ENCODE measurements around the gene SLAMF8. TPM values are rescaled to one million over a fixed set of nuclear protein-coding genes. Genes with fewer than 3 reads are reported as not detected.

Gene SLAMF8
- total RNA-seq, 1 donor from 2014 or later, result 34.6 TPM

DNA sequence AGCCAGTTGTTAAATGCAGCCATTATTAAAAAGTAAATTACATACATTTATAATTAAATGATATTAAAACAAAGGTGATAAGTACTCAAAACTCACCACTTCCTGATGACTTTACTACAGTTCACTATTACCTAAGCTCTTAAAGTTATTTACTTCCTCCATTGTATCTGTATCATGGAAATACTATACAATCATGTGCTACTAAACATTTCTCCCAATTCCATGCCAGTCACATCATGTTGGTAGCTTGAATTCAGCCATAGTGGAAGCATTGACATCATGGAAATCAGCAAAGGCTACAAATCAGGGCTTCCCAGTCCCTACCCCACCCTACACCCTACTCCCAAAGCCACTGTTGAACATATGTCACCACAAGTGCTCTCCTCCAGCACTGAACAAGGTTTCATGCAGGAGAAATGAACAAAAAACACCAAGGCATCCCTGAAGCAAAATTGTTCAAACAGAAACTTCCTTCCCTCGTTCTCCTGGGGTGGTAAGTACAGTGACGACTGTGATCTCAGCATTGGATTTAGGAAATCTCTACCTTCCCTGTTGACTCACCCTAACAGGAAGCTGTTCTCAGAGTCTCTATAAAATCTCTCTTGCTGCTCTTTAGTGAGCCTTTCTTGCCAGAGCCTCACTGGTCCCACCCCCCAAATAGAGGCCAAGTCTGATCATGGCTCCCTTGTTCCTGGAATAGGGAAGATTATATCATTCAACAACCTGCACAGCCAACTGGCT is 23.1 kb downstream of the SLAMF8 start:
- no peaks in the 10 kb centered on the region for H3K27me3 ChIP-seq
- TF ChIP-seq, protein P1, sequence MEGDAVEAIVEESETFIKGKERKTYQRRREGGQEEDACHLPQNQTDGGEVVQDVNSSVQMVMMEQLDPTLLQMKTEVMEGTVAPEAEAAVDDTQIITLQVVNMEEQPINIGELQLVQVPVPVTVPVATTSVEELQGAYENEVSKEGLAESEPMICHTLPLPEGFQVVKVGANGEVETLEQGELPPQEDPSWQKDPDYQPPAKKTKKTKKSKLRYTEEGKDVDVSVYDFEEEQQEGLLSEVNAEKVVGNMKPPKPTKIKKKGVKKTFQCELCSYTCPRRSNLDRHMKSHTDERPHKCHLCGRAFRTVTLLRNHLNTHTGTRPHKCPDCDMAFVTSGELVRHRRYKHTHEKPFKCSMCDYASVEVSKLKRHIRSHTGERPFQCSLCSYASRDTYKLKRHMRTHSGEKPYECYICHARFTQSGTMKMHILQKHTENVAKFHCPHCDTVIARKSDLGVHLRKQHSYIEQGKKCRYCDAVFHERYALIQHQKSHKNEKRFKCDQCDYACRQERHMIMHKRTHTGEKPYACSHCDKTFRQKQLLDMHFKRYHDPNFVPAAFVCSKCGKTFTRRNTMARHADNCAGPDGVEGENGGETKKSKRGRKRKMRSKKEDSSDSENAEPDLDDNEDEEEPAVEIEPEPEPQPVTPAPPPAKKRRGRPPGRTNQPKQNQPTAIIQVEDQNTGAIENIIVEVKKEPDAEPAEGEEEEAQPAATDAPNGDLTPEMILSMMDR (IDR thresholded peaks at IDR 0.05), result no peak
- ATAC-seq (no peak), DNase-seq (no peak)
- peaks cover 13% of the 10 kb centered on the region for H3K4me1 ChIP-seq
- no peak overlapping the region for H3K4me3 ChIP-seq
- intact Hi-C loops (cut with DNase I), result no loop called here
- H3K36me3 ChIP-seq, result no peaks in the 10 kb centered on the region
- no peak overlapping the region for H3K27ac ChIP-seq
- H3K9me3 ChIP-seq, result no peaks in the 10 kb centered on the region

DNA sequence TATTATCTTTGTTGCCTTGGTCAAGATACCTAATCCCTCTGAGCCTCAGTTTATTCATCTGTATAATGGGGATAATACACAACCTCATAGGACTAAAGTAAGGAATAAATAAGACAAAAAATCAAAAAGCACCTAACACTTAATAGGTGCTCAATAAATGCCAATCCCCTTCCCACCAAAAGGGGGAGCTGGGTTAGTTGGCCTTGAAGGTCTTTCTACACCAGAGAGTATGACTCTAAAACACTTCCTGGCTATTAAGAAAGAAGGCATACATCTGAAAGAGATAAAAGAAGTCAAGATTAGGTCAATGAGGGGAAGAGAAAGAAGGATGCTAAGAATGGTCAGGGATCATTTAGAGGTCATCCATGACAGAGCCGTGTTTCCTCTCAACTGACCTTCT is 24.7 kb downstream of the SLAMF8 start:
- intact Hi-C loops (cut with DNase I), result no loop called here
- ATAC-seq (no peak), DNase-seq (no peak)
- H3K9me3 ChIP-seq, result no peaks in the 10 kb centered on the region
- H3K27ac ChIP-seq, result no peak overlapping the region
- no peaks in the 10 kb centered on the region for H3K27me3 ChIP-seq
- peaks cover 13% of the 10 kb centered on the region for H3K4me1 ChIP-seq
- no peaks in the 10 kb centered on the region for H3K36me3 ChIP-seq
- no peak overlapping the region for H3K4me3 ChIP-seq
- TF ChIP-seq, protein P1 (IDR thresholded peaks at IDR 0.05), result no peak

DNA sequence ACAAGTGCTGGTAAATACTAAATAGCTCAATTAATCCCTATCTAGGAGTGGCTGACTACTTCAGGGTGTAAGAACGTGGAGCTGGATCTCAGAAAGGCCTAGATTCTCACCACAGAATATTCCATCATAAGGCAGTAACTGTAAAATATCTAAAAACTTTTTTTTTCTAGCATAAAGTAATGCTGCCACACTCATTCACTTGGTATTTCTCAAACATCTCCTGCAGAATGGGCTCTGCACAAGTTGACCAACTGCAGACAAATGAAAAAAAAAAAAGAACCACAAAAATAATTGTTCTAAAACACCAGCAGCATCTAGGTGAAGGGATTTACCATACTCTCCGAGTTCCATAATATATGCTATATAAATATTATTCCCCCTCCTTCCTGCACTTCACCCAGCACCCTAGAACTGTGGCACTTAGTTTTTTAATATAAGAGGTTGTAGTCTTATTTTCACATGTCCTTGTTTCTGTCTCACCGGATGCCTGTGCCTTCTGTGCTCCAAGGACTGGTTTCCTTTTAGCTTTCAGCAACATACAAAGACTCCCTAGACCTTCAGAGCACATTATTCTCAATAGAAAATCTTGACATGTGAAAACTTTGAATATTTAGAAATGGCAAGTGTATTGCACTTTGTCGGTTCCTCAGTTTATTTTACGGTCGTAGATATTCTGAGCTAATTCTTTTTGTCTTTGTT is 26.9 kb downstream of the SLAMF8 start:
- Histone ChIP-seq H3K27ac (peak overlapping the region; percentile 94), H3K9me3 (no peaks in the 10 kb centered on the region), H3K36me3 (no peaks in the 10 kb centered on the region), H3K27me3 (no peaks in the 10 kb centered on the region), H3K4me3 (peak overlapping the region; percentile 74), H3K4me1 (peaks cover 13% of the 10 kb centered on the region)
- no peak for DNase-seq
- intact Hi-C loops (cut with DNase I), result no loop called here
- TF ChIP-seq, protein P1 (IDR thresholded peaks at IDR 0.05), result no peak
- no peak for ATAC-seq

DNA sequence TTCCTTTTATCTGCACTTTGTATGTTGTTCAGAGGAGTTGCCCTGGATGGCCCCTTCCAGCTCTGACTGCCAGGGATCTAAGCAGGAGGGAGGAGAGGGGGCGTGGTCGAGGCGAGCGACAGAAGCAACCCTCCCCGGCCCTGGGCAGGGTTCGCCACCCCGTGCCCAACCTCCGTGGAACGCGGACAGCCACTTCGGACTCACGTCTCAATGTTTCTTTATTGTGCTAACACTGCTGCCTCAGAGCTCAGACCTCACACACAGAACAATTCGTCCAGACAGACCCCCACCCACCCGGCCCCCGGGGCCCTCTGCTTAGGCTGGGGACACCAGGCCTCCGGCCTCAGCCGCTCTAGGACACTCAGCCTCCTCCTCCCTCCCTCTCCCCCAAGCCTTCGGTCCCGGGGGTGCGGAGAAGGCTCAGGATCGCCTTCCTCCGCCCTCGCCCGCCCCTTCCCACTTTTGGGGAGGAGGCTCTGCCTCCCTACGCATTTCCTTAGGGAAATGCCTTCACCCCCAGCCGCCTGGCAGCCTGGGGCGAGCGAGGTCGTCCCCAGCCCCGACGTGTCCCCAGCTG is 27.5 kb downstream of the SLAMF8 start:
- Histone ChIP-seq H3K27me3 (no peaks in the 10 kb centered on the region), H3K4me1 (peaks cover 13% of the 10 kb centered on the region), H3K4me3 (peak overlapping the region; percentile 74), H3K27ac (peak overlapping the region; percentile 94), H3K36me3 (no peaks in the 10 kb centered on the region), H3K9me3 (no peaks in the 10 kb centered on the region)
- intact Hi-C loops (cut with DNase I), result no loop called here
- ATAC-seq (peak; percentile 83), DNase-seq (peak; percentile 91)
- TF ChIP-seq, protein P1 (IDR thresholded peaks at IDR 0.05), result no peak

DNA sequence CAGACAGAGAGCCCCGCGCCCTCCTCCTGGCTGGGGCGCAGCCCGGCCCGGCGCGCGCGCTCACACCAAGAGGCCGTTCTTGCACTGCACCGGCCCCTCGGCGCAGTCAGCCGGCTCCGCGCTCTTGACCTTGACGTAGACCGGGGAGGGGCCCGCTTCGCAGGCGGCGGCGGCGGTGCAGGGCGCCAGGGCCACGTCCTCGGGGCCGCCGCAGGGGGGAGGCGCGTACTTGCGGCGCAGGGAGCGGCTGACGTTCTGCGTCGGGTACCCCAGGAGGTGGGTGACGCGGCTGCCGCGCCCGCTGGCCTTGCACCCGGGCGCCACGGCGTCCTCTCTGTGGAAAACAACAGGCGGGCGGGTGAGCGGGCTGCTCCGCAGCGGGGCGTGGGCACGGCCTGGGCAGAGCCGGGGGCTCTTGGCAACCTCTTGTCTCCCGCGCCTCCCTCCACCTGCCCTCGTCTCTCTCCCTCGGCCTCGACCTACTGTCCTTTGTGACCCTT is 28.1 kb downstream of the SLAMF8 start:
- Histone ChIP-seq H3K27me3 (no peaks in the 10 kb centered on the region), H3K36me3 (no peaks in the 10 kb centered on the region), H3K9me3 (no peaks in the 10 kb centered on the region), H3K4me3 (peak overlapping the region; percentile 74), H3K27ac (peak overlapping the region; percentile 94), H3K4me1 (peaks cover 13% of the 10 kb centered on the region)
- ATAC-seq, result peak; percentile 96
- TF ChIP-seq, protein P1 (IDR thresholded peaks at IDR 0.05), result peak; percentile 25
- DNase-seq, result peak; percentile 96
- intact Hi-C loops (cut with DNase I), result no loop called here
